GM23248 (cell line): ENCODE measurements around the gene SUGCT. TPM values are rescaled to one million over a fixed set of nuclear protein-coding genes. Genes with fewer than 3 reads are reported as not detected.

Experiments used
- DNase-seq: peaks from one replicate; pipeline ENCODE4 v3.0.0-alpha.2; 2015
- H2AFZ ChIP-seq: fragments of 200-600 bp; sonication (generic); 2 replicates; pipeline ENCODE4 v1.6.1; 2016; ENCODE audit warnings: antibody characterized with exemption
- H3F3A ChIP-seq: fragments of 200-600 bp; sonication (generic); 2 replicates; pipeline ENCODE4 v1.6.1; 2016; ENCODE audit warnings: mild to moderate bottlenecking, antibody characterized with exemption, mixed run types; ENCODE audit not compliant: insufficient read depth
- H3K27ac ChIP-seq: fragments of 200-600 bp; sonication (generic); 2 replicates; pipeline ENCODE4 v1.5.1; 2016; ENCODE audit warnings: mild to moderate bottlenecking
- H3K27me3 ChIP-seq: fragments of 200-600 bp; sonication (generic); replicated peaks from 2 replicates; pipeline ENCODE4 v1.6.1; 2016; ENCODE audit warnings: mild to moderate bottlenecking; ENCODE audit not compliant: insufficient read depth
- H3K36me3 ChIP-seq: fragments of 200-600 bp; sonication (generic); 2 replicates; pipeline ENCODE4 v1.6.1; 2016; ENCODE audit warnings: low read depth, mild to moderate bottlenecking
- H3K4me1 ChIP-seq: fragments of 200-600 bp; sonication (generic); 2 replicates; pipeline ENCODE4 v1.6.1; 2016; ENCODE audit warnings: mild to moderate bottlenecking; ENCODE audit not compliant: insufficient read depth
- H3K4me2 ChIP-seq: fragments of 200-600 bp; sonication (generic); one replicate; pipeline ENCODE4 v1.6.1; 2016; ENCODE audit warnings: mild to moderate bottlenecking; ENCODE audit not compliant: unreplicated experiment
- H3K4me3 ChIP-seq: fragments of 200-600 bp; sonication (generic); 2 replicates; pipeline ENCODE4 v1.5.1; 2016; ENCODE audit warnings: mild to moderate bottlenecking
- H3K79me2 ChIP-seq: fragments of 200-600 bp; sonication (generic); 2 replicates; pipeline ENCODE4 v1.6.1; 2016; ENCODE audit warnings: mild to moderate bottlenecking; ENCODE audit not compliant: insufficient read depth
- H3K9ac ChIP-seq: fragments of 200-600 bp; sonication (generic); 2 replicates; pipeline ENCODE4 v1.6.1; 2016; ENCODE audit warnings: mild to moderate bottlenecking
- H3K9me2 ChIP-seq: fragments of 200-600 bp; sonication (generic); 2 replicates; pipeline ENCODE4 v1.6.1; 2016; ENCODE audit warnings: mixed run types, mild to moderate bottlenecking, moderate library complexity; ENCODE audit not compliant: insufficient read depth
- H3K9me3 ChIP-seq: fragments of 200-600 bp; sonication (generic); one replicate; pipeline ENCODE4 v1.6.1; 2017; ENCODE audit warnings: low read depth
- H4K20me1 ChIP-seq: fragments of 200-600 bp; sonication (generic); 2 replicates; pipeline ENCODE4 v1.6.0; 2016; ENCODE audit not compliant: insufficient read depth
- EZH2 ChIP-seq: fragments of 200-600 bp; sonication (generic); IDR thresholded peaks from 2 replicates; pipeline ENCODE4 v1.6.1; 2018; ENCODE audit warnings: antibody characterized with exemption, mild to moderate bottlenecking; ENCODE audit not compliant: insufficient read depth, poor library complexity, severe bottlenecking
- EZH2phosphoT487 ChIP-seq: fragments of 200-600 bp; sonication (generic); IDR thresholded peaks from 2 replicates; pipeline ENCODE4 v1.6.1; 2018; ENCODE audit warnings: antibody characterized with exemption, moderate library complexity, mild to moderate bottlenecking, low read depth; ENCODE audit not compliant: insufficient read depth
- WGBS, 2 experiments: methylation state at CpG; one replicate each; pipeline ENCODE4 v1.1.6; 2015 to 2017; ENCODE audit warnings: low lambda C conversion rate in 2 of 2, low coverage in 1 of 2; ENCODE audit errors: missing lambda C conversion rate in 2 of 2; 5-methylcytosine and 5-hydroxymethylcytosine counted together
- in situ Hi-C: fragments of 300-500 bp; cut with MboI; formaldehyde crosslinking; loops from 2 replicates; pipeline ENCODE4 v1.15.0; 2020
- polyA plus RNA-seq: library from polyadenylated mRNA; unstranded; fragments of >200 nt; fragmentation: Nextera tagmentation; extraction: Ambion mirVana; gene quantifications from 2 replicates; pipeline ENCODE4 v1.2.1, GENCODE V29; 2016
- total RNA-seq: library from RNA; depleted of rRNA; stranded (reverse); fragments of >200 nt; shearing (Covaris generic); gene quantifications from 2 replicates; pipeline ENCODE4 v1.2.3, GENCODE V29; 2014

The SUGCT gene
- total and polyA plus RNA-seq, 2 experiments from 2014 or later: 2.2 to 7.1 TPM

DNA sequence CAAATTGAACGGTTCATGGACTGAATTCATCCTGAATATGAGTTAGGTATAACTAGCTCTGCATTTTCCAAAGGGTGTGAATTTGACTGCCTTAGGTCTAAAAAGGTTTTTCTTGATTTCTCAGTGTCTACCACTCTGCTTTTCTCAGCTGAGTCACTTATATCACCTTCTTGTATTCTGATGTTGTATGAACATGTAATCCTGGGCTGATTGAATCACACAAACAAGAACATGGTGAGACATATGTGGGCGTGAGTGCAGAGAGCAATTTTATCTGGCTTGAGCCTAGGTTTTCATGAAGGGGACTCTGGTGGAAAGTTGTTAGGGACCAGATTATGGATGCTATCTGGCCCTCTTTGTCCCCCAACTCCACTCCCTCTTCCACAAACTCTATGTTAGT lies 239.8 kb downstream of the SUGCT start:
- in situ Hi-C loops: no loop called here
- Histone ChIP-seq H3K4me2 (no peak overlapping the region), H3K4me3 (no peak overlapping the region), H2AFZ (no peak overlapping the region), H3K4me1 (peaks cover 8% of the 10 kb centered on the region; the same call in 1 of the 2 replicates), H3K9ac (no peak overlapping the region), H3K27ac (no peak overlapping the region), H4K20me1 (no peaks in the 10 kb centered on the region), H3K79me2 (no peaks in the 10 kb centered on the region), H3F3A (no peaks in the 10 kb centered on the region), H3K27me3 (no peaks in the 10 kb centered on the region), H3K9me3 (no peaks in the 10 kb centered on the region), H3K9me2 (no peaks in the 10 kb centered on the region), H3K36me3 (no peaks in the 10 kb centered on the region)
- peak; percentile 2 for DNase-seq
- WGBS, 2 experiments: 76 to 79% methylated on average over 2 of the region's 2 CpGs
- no peak for TF ChIP-seq EZH2phosphoT487
- no peak for TF ChIP-seq EZH2

DNA sequence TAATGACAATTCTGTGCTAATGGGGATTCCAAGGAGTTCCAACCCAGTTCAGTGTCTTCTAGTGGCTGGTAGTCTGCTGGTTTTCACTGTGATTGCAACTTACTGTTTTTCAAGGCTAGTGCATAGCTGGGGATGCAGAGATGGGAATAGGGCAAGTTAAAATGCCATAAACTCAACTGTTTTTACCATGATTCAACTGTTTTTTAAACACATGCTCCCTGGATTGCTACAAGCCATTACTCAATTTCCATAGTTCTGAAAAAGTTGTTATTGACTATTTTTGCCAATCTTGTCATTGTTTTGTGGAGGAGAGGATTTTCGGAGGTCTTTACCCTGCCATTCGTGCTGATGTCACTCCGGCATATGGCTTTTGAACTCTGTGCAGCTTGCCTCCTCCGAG lies 245.3 kb downstream of the SUGCT start:
- Histone ChIP-seq H3K9me2 (no peaks in the 10 kb centered on the region), H3K4me2 (no peak overlapping the region), H3K9ac (no peak overlapping the region), H3K27me3 (no peaks in the 10 kb centered on the region), H2AFZ (no peak overlapping the region), H3K4me3 (no peak overlapping the region), H4K20me1 (no peaks in the 10 kb centered on the region), H3K27ac (no peak overlapping the region), H3K79me2 (no peaks in the 10 kb centered on the region), H3K4me1 (no peaks in the 10 kb centered on the region), H3F3A (no peaks in the 10 kb centered on the region), H3K36me3 (no peaks in the 10 kb centered on the region), H3K9me3 (no peaks in the 10 kb centered on the region)
- in situ Hi-C loops: no loop called here
- TF ChIP-seq EZH2 (no peak), EZH2phosphoT487 (no peak)
- WGBS, 2 experiments: 89 to 95% methylated on average over 4 of the region's 4 CpGs
- no peak for DNase-seq

DNA sequence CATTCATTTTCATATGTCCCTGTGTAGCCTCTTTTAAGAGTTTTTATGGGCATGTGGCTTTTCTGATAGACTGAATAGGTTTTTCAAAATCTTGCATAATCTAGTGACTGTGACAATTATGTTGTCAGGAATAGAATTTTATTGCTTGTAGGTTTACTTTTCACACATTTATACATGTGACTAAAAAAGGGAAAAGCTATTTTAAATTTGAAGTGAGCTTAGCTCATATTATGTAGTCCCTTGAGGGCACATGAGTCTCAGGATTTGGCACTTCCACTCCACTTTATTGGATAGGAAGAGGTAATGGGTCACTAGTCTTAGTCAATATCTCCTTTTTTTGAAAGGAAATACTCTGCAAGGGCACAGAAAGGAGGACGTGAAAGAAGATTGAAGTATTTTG lies 247.3 kb downstream of the SUGCT start:
- no peak for TF ChIP-seq EZH2phosphoT487
- TF ChIP-seq EZH2: no peak
- H4K20me1 ChIP-seq: no peaks in the 10 kb centered on the region

DNA sequence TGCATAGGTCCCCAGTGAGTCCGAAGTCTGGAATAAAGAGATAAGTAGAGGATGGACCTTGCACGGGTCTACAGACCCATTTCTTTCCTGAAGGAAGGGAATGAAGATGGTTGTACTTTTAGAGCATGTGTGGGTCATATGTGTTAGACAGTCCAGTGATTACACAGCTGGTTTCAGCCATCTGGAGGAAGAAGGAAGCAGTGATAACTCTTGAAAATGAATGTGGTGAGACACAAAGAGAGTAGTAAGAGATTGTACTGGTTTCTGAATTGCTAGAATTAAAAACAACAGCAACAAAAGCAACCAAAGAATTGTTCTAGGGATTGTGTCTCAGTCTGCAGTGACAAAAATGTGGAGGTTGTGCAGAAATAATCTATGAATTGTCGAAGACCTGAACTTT lies 258.9 kb downstream of the SUGCT start:
- Histone ChIP-seq H2AFZ (no peak overlapping the region), H3K9me2 (no peaks in the 10 kb centered on the region), H3K27ac (no peak overlapping the region), H3K4me1 (no peaks in the 10 kb centered on the region), H3K4me2 (no peak overlapping the region), H3K79me2 (no peaks in the 10 kb centered on the region), H3K27me3 (no peaks in the 10 kb centered on the region), H3K9ac (no peak overlapping the region), H3K36me3 (no peaks in the 10 kb centered on the region), H4K20me1 (no peaks in the 10 kb centered on the region), H3K4me3 (no peak overlapping the region), H3F3A (no peaks in the 10 kb centered on the region), H3K9me3 (no peaks in the 10 kb centered on the region)
- DNase-seq: no peak
- in situ Hi-C loops: no loop called here
- TF ChIP-seq EZH2phosphoT487 (no peak), EZH2 (no peak)
- WGBS, 2 experiments: 60 to 67% methylated on average over 3 of the region's 3 CpGs

More for the DNA sequence above, 247.3 kb downstream of the SUGCT start:
- no peak overlapping the region for H3K4me2 ChIP-seq
- no peak overlapping the region for H3K27ac ChIP-seq
- DNase-seq: peak; percentile 3
- H3K27me3 ChIP-seq: no peaks in the 10 kb centered on the region
- H3K79me2 ChIP-seq: no peaks in the 10 kb centered on the region
- H3K4me3 ChIP-seq: no peak overlapping the region
- H3K36me3 ChIP-seq: no peaks in the 10 kb centered on the region
- no peak overlapping the region for H2AFZ ChIP-seq
- H3K9me3 ChIP-seq: no peaks in the 10 kb centered on the region
- in situ Hi-C loops: no loop called here
- H3F3A ChIP-seq: no peaks in the 10 kb centered on the region
- H3K4me1 ChIP-seq: no peaks in the 10 kb centered on the region
- no peak overlapping the region for H3K9ac ChIP-seq
- H3K9me2 ChIP-seq: no peaks in the 10 kb centered on the region
- 59 to 79% methylated on average over 1 of the region's 1 CpG for WGBS, 2 experiments

DNA sequence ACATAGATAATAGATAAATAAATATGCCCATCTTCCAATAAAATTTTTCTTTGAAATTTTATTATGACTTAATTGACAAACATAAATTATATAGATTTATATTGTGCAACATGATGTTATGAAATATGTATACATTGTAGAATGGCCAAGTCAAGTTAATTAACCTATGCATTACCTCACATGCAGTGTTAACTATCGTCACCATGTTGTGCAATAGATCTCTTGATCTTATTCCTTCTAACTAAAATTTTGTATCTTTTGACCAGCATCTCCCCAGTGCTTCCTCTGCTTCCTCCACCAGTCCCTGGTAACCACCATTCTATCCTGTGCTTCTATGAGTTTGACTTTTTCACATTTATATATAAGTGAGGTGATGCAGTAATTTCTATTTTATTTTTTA lies 259.6 kb downstream of the SUGCT start:
- no peaks in the 10 kb centered on the region for H3K27me3 ChIP-seq
- WGBS, 2 experiments: 91 to 100% methylated on average over 1 of the region's 1 CpG
- H3F3A ChIP-seq: no peaks in the 10 kb centered on the region
- in situ Hi-C loops: no loop called here
- DNase-seq: no peak
- H4K20me1 ChIP-seq: no peaks in the 10 kb centered on the region
- no peak overlapping the region for H3K4me2 ChIP-seq
- no peaks in the 10 kb centered on the region for H3K9me2 ChIP-seq
- no peak overlapping the region for H3K27ac ChIP-seq
- H3K9me3 ChIP-seq: no peaks in the 10 kb centered on the region
- H3K9ac ChIP-seq: no peak overlapping the region
- H3K4me1 ChIP-seq: no peaks in the 10 kb centered on the region
- H3K36me3 ChIP-seq: no peaks in the 10 kb centered on the region
- H3K4me3 ChIP-seq: no peak overlapping the region
- TF ChIP-seq EZH2phosphoT487 (no peak), EZH2 (no peak)
- H2AFZ ChIP-seq: no peak overlapping the region
- no peaks in the 10 kb centered on the region for H3K79me2 ChIP-seq
